ENCODE data around the gene DCAKD.

Gene DCAKD

DNA sequence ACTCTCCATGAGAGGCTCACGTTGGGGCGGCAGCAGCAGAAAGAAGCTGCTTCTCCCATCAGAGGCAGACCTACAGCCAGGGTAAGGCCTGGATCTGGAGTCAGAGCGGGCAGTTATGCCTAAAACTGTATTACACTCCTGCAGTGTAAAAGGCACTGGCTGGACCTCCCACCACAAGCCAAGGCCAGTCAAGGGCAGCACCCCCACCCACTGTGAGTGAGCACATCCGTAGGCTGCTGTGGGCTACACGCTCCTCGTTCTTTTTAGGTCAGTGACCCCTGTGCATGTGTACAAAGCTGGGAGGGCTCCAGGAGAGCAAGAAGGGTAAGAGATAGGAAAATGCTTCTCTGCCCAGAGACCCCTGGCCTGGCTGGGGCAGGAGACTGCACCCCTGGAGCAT lies 20.7 kb downstream of the DCAKD start:
- no peak for DNase-seq (ENCODE audit: low spot score)

DNA sequence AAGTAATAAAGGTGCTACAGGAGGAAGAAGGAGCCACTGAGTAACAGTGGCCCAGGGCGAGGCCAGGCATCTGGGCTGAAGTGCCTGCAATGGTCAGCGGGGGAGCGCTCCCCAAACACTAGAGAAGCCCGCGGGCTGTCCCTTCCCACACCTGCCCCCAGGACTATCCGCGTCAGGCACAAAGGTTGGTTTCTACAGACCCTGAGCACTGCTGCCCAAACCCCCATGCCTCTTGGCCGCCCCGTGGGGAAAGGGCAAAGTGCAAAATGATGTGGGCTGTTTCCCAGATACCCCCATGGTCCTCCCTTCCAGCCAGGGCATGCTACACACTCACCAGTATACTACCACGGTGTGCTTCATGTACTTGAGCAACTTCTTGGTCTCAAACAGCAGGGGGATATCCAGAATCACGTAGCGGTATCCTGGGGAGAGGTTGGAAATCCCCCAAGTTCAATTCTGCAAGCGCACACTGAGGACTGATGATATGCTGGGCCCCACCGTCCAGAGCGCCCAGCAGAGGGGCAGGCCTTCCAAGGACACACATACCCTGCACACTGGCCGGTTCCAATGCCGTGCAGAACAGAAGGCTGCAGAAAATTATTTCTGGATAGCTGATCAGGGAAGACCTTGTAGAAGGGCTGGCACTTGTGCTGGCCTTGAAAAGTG lies 21.5 kb downstream of the DCAKD start:
- no peak for DNase-seq (ENCODE audit: low spot score)

DNA sequence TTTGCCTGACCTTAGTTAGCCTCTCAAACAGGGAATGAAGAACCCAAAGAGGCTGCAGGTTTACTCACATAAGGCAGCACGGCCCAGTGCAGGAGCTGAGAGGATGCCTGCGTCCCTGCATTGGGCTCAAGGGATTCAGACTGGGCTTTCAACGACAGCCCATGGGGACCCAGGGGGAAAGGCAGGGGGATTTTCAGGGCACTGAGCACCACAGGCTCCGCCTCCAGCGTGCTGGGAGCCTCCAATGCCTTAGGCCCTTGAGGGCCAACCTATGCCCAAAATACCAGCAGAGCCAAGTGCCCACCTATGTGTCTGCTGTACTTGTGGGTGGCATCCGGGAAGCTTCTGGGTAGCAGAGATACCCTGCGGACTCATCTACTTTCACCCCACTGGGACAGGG lies 22.3 kb downstream of the DCAKD start:
- no peak for DNase-seq (ENCODE audit: low spot score)

DNA sequence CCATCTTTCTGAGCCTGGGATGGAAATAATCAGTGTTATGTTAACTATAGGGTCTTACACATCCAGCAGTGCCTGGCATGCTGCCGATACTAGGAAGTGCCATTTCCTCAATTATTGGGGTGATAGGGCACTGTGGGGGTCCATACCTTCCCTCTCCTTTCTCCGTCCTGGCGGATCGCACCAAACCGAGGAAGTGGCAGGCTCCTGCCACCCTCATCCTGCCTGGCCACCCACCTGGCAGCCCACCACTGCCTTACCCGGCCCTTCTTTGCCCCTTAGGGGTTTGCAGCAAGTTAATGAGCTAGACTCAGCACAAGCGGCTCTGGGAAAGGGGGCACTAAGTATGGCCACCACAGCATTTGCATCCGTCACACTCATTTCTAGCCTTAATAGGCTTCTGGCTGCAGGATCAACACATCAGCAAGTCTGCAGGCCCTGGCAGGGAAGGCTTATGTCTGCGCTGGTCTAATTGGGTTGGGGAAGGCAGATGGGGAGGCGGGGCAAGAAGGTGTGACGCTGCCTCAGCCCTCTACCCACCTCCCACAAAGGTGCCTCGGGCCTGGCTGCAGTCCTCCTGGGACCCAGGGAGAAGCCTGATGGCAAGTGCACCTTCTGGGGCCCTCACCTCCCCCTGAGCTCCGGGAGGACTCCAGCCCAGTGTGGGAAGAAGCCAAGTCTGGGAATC lies 28.6 kb downstream of the DCAKD start:
- no peak for DNase-seq (ENCODE audit: low spot score)

DNA sequence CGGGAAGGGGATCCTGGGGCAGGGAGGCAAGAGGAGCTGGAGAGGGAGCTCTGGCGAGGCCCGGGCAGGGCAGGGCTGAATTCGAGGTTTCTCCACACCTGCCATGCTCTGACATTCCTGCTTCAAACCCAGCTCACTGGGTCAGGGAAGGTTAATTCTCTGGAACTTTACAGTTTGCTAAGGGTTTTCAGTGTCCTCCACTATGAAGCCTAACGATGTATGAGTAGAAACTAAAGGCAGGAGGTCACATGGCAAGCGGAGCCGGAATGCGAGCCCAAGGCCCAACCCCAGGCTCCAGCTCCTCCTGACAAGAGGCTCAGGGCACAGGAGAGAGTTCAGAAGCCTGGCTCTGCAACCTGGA lies 29.2 kb downstream of the DCAKD start:
- no peak for DNase-seq (ENCODE audit: low spot score)

DNA sequence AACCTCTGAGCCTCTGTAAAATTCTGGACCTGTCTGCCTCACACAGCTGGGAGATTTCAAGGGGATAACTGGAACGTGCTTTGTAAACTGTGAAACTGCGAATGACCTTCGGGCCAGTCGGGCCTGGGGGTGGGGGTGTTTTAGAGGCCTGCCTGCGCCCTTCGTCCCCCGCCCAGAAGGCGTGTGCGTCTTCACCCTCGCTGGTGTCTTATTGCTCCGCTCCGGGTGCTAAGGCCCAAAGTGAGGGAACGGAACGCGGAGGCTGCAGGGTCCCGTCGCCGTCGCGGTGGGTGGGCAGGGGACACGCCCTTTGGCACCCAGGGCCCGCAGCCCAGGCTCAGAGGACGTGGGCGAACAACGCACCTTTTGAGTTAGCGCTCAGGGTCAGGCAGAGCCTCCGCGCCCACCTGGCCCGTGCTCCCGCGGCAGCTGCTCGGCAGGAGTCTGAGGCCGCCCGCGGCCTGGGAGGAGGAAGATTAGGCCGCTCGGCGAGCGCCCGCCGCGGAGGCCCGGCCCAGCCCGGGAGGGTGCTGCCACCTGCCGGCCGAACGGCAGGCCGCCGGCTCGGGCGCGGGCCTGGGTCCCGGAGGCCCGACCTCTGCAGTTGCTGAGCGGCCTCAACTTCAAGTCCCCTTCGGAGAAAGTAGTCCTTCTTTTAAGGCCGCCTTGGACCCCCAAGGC lies 29.7 kb downstream of the DCAKD start:
- DNase-seq (ENCODE audit: low spot score) = no peak

DNA sequence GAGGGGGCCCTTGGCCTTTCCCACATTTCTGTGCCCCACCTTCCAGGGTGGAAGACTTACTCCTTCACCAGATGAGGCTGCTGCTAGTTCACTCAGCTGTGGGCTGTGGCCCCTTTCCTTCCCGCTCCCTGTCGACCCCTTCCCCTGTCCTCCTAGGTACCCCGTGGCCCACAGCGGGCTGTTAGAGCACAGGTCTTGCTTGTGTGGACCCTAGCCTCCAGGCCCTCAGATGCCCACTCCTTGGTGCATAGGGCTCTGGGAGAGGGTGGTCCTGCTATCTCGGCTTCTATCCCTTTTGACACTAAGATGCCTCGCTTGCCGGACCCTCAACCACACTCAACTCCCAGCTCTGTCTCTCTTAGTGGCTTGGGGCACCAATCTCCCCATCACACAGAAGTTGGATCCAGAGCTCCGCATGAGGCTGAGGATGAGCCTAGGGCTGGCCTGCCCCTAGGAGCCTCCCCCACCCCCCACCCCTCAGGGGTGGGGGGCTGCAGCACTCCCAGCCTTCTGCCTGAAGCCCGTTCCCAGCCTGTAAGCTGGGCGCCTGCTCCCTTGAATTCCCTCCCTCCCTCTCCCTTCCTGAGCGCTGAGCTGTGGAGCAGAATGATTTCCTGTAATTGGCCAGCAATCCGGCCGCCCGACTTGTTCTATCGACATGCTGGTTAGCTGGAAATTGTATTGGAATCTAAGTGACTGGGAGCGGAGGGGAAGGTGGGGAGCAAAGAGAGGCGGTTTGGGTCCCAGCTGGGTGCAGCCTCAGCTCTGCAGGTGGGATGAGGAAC lies 30.9 kb downstream of the DCAKD start:
- DNase-seq (ENCODE audit: low spot score) = no peak

DNA sequence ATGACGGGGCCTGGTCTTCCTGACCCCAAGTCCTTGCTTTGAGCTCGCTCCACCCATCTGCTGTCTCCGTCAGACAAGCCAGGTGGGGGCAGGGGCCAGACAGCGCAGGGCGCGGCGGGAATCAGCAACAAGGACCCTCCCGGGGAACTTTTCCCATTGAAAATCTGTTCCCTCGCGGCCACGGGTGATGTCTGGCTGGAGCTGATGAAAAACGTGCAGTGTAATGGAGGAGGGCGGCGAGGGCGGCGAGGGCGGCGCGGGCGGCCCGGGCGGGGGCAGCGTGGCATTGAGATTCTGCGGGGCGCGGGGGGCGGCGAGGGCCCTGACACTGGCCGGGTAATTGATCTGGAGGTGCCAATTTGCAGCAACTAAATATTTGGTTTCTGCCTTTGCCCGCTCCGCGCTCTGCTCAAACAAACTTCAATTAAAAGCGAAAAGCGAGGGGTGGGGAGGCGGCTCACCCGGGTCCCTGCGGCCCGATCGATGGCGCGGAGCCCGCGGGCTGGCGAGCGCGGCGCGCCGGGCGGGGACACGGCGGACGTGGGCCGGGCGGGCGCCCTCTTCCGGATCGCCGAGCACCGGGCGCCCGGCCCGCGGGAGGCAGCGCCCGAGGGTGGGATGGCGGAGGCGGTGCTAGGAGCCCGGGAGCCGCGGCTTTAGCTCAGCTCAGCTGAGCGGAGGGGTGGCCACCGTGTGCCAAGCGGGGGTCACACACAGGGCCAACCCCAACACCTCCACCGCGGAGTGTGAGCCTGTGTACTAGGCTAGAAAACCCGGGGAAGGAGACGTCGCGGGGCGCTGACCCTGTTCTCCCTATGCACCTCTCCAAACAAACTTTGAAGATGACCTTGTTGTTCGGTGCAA lies 32.4 kb downstream of the DCAKD start:
- DNase-seq (ENCODE audit: low spot score) = no peak

DNA sequence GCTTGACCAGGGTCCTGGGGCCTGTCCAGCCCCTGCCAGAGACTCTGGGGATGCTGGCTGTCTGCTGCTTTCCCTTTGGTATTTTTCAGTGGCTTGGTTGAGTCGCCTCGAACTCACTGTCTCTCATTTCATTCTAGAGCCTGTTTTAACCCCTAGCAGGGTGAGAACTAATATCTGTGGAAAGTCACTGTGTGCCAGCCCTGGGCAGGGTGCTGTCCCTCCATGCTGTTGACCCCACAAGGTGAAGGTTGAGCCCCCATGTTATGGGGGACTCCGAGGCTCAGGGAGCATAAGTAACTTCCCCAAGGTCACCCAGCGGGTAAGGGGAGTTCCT lies 33.0 kb downstream of the DCAKD start:
- DNase-seq (ENCODE audit: low spot score) = no peak

DNA sequence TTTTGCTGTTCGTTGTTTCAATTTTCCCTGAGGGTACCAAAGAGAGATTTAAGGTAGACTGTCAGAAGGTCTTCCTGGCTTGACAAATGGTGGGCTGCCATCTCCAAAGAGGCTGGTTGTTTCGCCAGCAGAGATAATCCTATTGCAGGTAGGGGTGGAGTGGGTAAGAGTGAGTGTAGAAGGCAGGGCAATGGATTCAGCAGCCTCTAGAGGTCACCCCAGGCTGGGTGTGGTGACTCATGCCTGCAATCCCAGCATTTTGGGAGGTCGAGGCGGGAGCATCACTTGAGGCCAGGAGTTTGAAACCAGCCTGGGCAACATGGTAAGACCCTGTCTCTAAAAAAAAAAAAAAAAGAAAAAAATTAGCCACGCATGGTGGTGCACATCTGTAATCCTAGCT lies 34.6 kb downstream of the DCAKD start:
- no peak for DNase-seq (ENCODE audit: low spot score)

DNA sequence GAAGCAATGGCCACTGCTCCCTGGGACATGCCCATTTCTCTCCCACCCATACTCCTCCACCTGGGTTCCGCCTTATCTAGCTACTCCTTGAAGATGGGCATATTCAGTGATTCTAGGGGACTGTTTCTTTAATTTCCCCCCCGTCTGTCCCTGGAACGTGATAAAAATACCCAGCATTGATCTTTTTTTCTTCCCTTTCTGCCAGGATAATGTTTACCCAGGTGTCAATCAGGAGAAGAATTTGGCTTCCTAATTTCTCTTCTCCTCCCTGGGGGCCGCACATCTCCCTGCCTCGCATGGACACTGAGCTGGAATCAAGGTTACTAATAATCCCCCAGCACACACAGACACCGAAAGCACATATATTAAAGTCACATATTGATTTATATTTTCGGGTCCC lies 35.2 kb downstream of the DCAKD start:
- DNase-seq (ENCODE audit: low spot score) = no peak

DNA sequence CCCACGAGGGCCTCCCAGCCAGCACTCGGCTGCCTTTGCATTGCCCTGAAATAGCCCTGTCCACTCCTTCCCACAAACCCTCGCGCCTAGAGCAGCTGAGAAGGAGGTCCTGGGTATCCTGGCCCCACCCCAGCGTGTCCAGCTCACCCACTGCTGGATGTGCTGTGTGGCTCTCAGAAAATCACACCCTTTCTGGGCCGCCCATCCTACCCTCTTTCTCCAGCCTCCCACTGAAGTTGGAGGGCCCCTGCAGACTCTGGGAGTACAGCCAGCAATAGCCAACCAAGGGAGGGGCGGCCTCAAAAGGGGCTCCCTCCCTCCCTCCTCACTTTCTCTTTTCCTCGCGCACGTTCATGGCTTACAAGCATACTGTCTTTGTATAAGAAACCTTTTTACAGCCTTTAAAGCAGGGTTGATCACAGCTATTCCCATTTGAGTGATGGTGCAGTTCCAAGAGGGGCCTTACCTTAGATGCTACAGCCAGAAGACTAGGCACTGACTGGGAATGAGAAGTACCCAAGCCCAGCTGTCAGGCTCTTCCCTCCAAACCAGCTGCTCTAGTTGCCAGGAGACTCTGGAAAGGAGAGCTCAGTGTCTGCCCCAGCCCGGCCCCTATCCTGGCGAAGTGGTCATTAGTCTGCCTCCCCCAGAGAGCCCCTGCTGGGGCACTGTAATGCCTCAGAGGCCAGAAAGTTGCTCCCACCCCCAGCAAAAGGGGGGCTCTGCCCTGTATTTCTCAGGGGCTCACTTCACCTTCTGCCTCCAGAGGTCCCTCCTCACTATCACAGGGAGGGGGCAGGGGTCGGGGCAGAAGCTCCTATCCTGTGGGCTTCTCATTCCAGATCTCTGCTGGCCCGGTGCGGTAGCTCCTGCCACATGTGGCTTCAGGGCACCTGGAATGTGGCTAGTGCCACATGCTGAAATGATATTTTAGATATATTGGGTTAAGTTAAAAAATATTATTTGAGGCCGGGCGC lies 38.1 kb downstream of the DCAKD start:
- no peak for DNase-seq (ENCODE audit: low spot score)

DNA sequence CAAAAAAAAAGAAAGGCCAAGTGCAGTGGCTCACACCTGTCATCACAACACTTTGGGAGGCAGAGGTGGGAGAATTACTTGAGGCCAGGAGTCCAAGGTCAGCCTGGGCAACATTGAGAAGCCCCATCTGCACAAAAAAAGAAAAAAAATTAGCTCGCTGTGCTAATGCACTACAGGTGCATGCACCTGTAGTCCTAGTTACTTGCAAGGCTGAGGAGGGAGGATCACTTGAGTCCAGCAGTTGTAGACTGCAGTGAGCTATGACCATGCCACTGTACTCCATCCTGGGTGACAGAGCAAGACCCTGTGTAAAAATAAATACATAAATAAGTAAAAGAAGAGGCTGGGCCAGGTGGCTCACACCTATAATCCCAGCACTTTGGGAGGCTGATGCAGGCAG lies 39.7 kb downstream of the DCAKD start:
- DNase-seq (ENCODE audit: low spot score) = no peak

DNA sequence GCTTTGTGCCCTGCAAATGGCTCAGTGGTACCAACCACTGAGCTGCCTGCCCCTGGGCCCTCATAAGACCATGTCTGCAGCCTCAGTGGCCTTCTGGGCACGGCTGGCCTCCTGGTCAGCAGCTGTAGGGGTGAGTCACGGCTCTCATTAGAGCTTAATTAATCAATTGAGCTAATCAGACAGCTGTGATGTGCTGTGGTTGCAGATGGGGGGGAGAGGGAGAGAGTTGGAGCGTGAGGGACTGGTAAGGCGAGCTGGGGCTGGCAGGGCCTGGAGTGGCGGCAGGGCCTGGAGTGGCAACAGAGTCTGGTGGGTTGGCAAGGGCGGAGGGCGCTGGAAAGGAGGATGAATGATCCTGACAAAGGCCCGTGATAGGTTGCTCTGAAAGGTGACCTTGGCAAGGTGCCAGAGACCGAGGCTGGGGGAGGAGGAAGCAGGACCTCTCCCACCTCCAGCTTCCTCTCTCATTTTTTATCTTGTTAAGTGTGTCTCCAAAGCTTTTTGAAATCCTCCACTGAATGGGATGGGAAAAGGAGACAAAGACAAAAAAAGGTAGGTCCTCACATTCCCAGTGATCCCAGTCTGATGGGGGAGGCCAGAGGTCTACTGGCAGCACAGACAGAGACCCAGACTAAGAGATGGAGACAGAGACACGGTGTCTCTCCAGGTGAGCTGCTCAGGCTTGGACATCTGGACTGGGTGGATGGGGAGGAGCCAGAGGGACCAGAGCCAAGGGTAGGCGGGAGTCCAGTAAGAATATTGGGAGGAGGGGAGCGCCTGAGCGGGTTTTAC lies 41.6 kb downstream of the DCAKD start:
- no peak for DNase-seq (ENCODE audit: low spot score)

DNA sequence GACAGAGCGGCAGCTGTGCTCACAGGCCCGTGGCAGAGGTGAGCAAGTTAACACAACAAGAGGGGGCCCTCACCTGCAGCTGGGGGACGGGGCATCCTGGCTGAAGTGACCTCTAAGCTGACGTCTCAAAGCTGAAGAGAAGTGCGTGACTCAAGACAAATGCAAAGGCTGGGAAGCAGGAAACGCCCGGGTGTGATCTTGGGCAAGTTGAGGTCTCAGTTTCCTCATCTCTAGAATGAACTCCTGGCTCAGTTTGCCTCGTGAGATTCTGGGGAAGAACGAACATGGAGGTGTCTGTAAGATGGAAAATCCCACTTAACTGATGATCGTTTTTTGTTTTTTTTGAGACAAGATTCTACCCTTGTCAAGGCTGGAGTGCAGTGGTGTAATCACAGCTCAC lies 43.2 kb downstream of the DCAKD start:
- DNase-seq (ENCODE audit: low spot score) = no peak

DNA sequence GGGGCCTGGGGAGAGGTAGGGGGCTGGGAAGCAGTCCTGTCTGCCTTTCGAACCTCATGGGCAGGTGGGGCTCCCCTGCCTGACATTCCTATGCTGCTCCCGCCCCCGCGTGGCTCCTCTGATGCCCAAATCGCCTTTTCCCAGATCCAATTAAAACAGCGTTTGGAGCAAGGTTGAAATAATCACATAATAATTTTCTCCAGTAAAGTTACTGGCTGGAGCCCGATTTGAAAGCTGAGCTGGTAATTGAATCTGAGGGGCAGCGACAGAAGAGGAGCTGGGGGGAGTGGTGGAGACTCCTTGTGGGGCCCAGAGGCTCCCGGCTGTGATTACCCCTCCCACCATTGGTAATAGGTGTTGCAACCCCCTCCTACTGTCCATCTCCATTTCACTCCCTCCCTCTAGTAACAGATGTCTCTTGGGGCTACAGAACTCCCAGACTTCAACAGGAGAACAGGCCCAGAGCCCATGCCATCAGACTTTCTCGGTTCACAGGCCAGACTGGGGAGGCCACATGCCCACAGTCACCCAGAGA lies 44.4 kb downstream of the DCAKD start:
- DNase-seq (ENCODE audit: low spot score) = no peak

DNA sequence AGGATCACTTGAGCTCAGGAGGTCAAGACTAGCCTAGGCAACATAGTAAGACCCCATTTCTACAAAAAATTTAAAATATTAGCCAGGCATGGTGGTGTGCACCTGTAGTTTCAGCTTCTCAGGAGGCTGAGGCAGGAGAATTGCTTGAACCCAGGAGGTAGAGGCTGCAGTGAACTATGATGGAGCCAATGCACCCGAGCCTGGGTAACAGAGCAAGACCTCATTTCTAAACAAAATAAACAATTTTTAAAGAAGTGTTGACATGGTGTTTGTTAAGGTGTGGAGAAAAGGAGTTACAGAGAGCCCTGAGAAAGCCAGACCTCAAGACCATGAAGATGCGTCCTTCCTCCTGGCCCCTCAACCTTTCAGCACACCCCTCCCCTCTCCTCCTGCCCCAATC lies 45.7 kb downstream of the DCAKD start:
- no peak for DNase-seq (ENCODE audit: low spot score)

DNA sequence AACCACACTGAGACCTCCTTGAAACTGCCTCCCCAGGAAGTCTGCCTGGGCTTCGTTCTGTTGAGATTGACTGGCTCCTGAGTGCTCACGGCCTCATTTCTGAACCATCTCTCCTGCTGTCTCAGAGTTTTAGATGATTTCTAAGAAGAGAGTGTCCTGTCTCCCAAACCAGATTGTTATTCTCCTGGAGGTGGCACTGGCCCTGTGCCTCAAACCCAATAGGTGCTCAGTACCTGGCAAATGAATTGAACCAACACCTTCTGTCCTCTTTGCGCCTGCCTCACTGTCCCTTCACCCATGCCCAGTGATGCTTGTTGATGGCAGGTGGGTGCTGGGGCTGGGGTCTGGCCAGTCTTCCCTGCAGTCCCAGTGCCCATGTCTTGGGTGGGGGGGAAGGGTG lies 47.0 kb downstream of the DCAKD start:
- no peak for DNase-seq (ENCODE audit: low spot score)

DNA sequence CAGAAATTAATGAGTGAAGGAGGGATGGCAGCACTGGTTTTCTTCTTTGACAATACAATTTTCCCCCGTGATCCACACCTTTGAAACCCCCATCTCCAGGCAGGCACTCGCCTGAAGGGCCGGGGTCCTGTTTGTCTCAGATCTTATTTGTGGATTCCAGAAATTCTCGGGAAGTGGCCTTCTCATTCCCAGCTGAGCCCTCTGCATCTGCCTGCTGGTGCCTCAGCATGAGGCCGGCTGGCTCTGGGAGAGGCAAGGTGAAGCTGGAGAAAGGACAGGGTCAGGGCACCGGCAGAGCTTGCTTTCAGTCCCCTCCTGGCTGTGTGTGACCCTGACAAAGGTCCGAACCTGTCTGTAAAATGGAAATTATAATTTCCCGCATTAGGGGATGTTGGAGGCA lies 47.6 kb downstream of the DCAKD start:
- DNase-seq (ENCODE audit: low spot score) = no peak

DNA sequence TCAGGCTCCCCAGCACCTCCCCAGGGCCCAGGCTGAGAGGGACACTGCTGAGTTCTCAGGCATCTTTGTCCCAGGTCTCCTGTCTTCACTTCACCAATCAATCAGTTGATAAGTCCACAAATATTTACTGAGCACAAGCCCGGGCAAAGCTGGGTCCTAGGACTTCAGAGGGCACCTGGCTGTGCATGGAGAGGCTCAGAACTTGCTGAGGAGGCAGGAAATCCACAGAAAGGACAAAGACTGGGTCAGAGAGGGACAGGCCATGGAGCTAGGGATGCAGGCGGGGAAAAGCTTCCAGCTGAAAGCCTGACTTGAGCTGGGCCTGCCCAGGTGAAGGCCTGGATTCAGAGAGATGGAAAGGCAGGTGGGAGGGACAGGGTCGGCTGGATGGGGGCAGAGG lies 50.1 kb downstream of the DCAKD start:
- DNase-seq (ENCODE audit: low spot score) = no peak
